OCI-LY7 (cell line): ENCODE data around the gene LONRF2. TPM values are rescaled to one million over a fixed set of nuclear protein-coding genes. Genes with fewer than 3 reads are reported as not detected.

ENCODE experiments used
- BruUV-seq: library from RNA; stranded (reverse); fragments of 400-500 nt; replicated peaks from 2 replicates; lab custom pipeline; 2021; lab: Mats Ljungman, UMichigan
- CTCF ChIA-PET: fragments of 300-600 bp; sonication (Branson Sonifier 250); formaldehyde crosslinking; loops from one replicate; lab custom pipeline; 2022; ENCODE audit warnings: antibody characterized with exemption; ENCODE audit not compliant: unreplicated experiment; lab: Charles Lee
- POLR2A ChIA-PET: fragments of 300-600 bp; sonication (Branson Sonifier 250); formaldehyde crosslinking; loops from one replicate; lab custom pipeline; 2022; ENCODE audit warnings: antibody characterized with exemption; lab: Charles Lee
- DNase-seq: peaks from one replicate; pipeline ENCODE4 v3.0.0-alpha.2; 2015; ENCODE audit warnings: low spot score
- H2AFZ ChIP-seq: fragments of 200-600 bp; sonication (generic), shearing (Covaris generic); 2 replicates; pipeline ENCODE4 v1.6.1; 2014; ENCODE audit warnings: mild to moderate bottlenecking, antibody characterized with exemption, low read length, moderate library complexity
- H3K27ac ChIP-seq: fragments of 200-600 bp; sonication (generic); 2 replicates; pipeline ENCODE4 v1.5.1; 2014; ENCODE audit warnings: mixed run types, low read depth, mild to moderate bottlenecking, moderate library complexity, low read length, inconsistent platforms; ENCODE audit not compliant: poor library complexity, severe bottlenecking
- H3K36me3 ChIP-seq: fragments of 200-600 bp; sonication (generic); 2 replicates; pipeline ENCODE4 v1.6.1; 2014; ENCODE audit warnings: mild to moderate bottlenecking, antibody characterized with exemption, low read length, moderate library complexity, mixed read lengths; ENCODE audit not compliant: insufficient read depth
- H3K4me1 ChIP-seq: fragments of 200-600 bp; sonication (generic); 2 replicates; pipeline ENCODE4 v1.5.1; 2014; ENCODE audit warnings: mild to moderate bottlenecking, low read length; ENCODE audit not compliant: insufficient read depth, poor library complexity, severe bottlenecking
- H3K4me2 ChIP-seq: fragments of 200-600 bp; sonication (generic); 2 replicates; pipeline ENCODE4 v1.6.1; 2014; ENCODE audit warnings: mild to moderate bottlenecking, low read length
- H3K4me3 ChIP-seq: fragments of 200-600 bp; sonication (generic); 2 replicates; pipeline ENCODE4 v1.5.1; 2014; ENCODE audit warnings: mild to moderate bottlenecking, low read depth, low read length; ENCODE audit not compliant: poor library complexity, severe bottlenecking
- H3K79me2 ChIP-seq: fragments of 200-600 bp; sonication (generic); 2 replicates; pipeline ENCODE4 v1.6.1; 2016; ENCODE audit warnings: low read depth, mild to moderate bottlenecking, low read length, moderate library complexity, mixed read lengths; ENCODE audit not compliant: insufficient read depth
- H3K9me2 ChIP-seq: fragments of 200-600 bp; sonication (generic); 2 replicates; pipeline ENCODE4 v1.6.1; 2016; ENCODE audit warnings: mild to moderate bottlenecking, low read length, mixed read lengths; ENCODE audit not compliant: insufficient read depth
- H3K9me3 ChIP-seq: fragments of 200-600 bp; sonication (generic); 2 replicates; pipeline ENCODE4 v1.6.1; 2014; ENCODE audit warnings: mild to moderate bottlenecking, mixed run types, low read length, mixed read lengths
- H4K20me1 ChIP-seq: fragments of 200-600 bp; sonication (generic); 2 replicates; pipeline ENCODE4 v1.6.1; 2014; ENCODE audit warnings: mild to moderate bottlenecking, antibody characterized with exemption, low read length, moderate library complexity, mixed read lengths; ENCODE audit not compliant: insufficient read depth
- EZH2phosphoT487 ChIP-seq: fragments of 200-600 bp; sonication (generic); IDR thresholded peaks from 2 replicates; pipeline ENCODE4 v1.6.1; 2018; ENCODE audit warnings: low read depth, borderline replicate concordance, mild to moderate bottlenecking, mixed run types, antibody characterized with exemption, low read length, moderate library complexity, mixed read lengths
- intact Hi-C: fragments of 100-400 bp; cut with micrococcal nuclease; formaldehyde crosslinking; loops from one replicate; pipeline ENCODE4 v1.10.0; 2022; ENCODE audit not compliant: unreplicated experiment
- total RNA-seq, 2 experiments: library from RNA; depleted of rRNA in 1 of 2; stranded (reverse); fragments of >200 nt in 1 of 2; shearing (Covaris generic) in 1 of 2; gene quantifications; 2 replicates each; pipeline ENCODE4 v1.2.3, GENCODE V29; 2014 to 2022
- TF ChIP-seq, protein P1 (sequence below): fragments of 200-600 bp; sonication (generic); conservative IDR thresholded peaks from 2 replicates; pipeline ENCODE4 v1.5.1; 2014; ENCODE audit warnings: mild to moderate bottlenecking, antibody characterized with exemption, low read length, moderate library complexity, mixed read lengths

Gene LONRF2
- total RNA-seq, 2 experiments from 2014 or later = not detected

DNA sequence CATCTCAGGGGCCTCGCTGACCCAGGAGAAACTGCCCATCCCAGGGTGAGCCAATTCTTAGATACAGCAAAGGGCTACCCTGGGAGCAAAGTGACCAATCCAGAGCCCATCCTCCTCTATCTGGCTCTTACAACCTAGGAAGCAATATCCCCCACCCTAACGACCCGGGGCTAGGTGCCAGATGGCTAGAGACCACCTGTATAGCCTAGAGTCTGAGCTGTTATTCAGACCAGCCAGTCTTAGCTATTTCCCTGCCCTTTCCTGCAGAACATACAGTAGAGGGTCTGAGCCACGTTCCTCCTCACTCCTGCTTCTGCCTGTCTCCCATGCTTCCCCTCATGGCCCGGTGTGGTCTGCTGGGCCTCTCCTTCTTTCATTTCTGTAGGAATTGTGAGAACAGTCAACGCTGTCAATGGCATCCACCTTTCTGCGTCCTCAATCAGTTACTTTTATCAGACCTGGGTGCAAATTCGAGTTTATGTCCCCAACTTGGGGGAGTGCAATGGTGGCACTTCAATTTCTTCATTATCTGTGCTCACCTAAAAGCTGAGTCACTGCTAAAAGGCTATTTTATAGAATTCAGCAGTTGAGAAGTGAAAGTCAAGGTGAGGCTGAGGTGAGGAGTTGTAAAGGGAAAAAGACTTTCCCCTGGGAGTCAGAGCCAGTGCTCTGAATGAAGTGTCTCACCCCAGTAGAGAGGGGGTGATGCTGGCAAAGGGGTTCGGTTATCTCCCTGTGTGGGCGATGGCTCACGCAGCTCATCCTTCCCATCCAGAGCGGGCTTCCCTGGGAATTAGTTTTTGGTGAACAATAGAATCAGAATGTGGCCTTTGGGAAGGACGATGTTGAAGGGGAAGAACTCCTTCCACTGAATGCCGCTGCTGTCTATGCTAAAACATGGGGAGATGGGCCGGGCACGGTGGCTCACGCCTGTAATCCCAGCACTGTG, 42.4 kb downstream of the LONRF2 start:
- no peaks in the 10 kb centered on the region for H4K20me1 ChIP-seq
- intact Hi-C loops = no loop called here
- no peak overlapping the region for H3K4me2 ChIP-seq
- no peaks in the 10 kb centered on the region for H3K9me3 ChIP-seq
- BruUV-seq = no TSS peak
- no peaks in the 10 kb centered on the region for H3K9me2 ChIP-seq
- CTCF ChIA-PET = interaction anchor here (0.6 kb wide), 1 partner anchor 221 kb away, joined by 7 read pairs; no protein-coding TSS in a partner anchor
- DNase-seq = no peak
- no peaks in the 10 kb centered on the region for H3K4me1 ChIP-seq
- H3K36me3 ChIP-seq = no peaks in the 10 kb centered on the region
- TF ChIP-seq, protein P1, sequence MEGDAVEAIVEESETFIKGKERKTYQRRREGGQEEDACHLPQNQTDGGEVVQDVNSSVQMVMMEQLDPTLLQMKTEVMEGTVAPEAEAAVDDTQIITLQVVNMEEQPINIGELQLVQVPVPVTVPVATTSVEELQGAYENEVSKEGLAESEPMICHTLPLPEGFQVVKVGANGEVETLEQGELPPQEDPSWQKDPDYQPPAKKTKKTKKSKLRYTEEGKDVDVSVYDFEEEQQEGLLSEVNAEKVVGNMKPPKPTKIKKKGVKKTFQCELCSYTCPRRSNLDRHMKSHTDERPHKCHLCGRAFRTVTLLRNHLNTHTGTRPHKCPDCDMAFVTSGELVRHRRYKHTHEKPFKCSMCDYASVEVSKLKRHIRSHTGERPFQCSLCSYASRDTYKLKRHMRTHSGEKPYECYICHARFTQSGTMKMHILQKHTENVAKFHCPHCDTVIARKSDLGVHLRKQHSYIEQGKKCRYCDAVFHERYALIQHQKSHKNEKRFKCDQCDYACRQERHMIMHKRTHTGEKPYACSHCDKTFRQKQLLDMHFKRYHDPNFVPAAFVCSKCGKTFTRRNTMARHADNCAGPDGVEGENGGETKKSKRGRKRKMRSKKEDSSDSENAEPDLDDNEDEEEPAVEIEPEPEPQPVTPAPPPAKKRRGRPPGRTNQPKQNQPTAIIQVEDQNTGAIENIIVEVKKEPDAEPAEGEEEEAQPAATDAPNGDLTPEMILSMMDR = no peak
- TF ChIP-seq EZH2phosphoT487 = no peak
- no peak overlapping the region for H2AFZ ChIP-seq
- no peak overlapping the region for H3K27ac ChIP-seq
- POLR2A ChIA-PET = no interaction called here
- no peaks in the 10 kb centered on the region for H3K79me2 ChIP-seq
- H3K4me3 ChIP-seq = no peak overlapping the region

GRCh38 chr2:100278986-100279385, 43.3 kb downstream of the LONRF2 start:
- no peak overlapping the region for H2AFZ ChIP-seq
- H3K9me2 ChIP-seq = no peaks in the 10 kb centered on the region
- TF ChIP-seq EZH2phosphoT487 = no peak
- ChIA-PET POLR2A (no interaction called here), CTCF (interaction anchor here (0.6 kb wide), 1 partner anchor 222 kb away, joined by 7 read pairs; no protein-coding TSS in a partner anchor)
- H3K4me3 ChIP-seq = no peak overlapping the region
- DNase-seq = no peak
- H3K27ac ChIP-seq = no peak overlapping the region
- H3K36me3 ChIP-seq = no peaks in the 10 kb centered on the region
- no TSS peak for BruUV-seq
- no peaks in the 10 kb centered on the region for H4K20me1 ChIP-seq
- intact Hi-C loops = no loop called here
- no peaks in the 10 kb centered on the region for H3K4me1 ChIP-seq
- H3K79me2 ChIP-seq = no peaks in the 10 kb centered on the region
- no peak overlapping the region for H3K4me2 ChIP-seq
- H3K9me3 ChIP-seq = no peaks in the 10 kb centered on the region

DNA sequence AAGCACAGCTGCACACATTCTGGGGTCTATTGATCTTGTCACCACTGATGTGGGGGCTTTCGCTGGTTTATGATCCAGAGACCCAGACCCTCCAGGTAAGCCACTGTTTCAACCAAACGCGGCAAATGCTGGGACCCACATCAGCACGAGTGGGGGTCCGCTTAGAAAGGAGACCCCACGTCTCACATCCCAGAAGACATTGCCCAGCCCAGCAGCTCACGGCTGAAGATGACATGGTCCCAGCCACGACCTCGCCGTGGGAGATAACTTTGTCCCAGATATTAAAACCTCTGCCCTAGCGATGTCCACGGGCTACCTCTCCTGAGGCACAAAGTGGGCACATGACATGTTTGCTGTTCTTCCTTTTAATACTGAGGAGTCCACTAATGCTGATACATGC, 43.8 kb downstream of the LONRF2 start:
- CTCF ChIA-PET = no interaction called here
- no peak for DNase-seq
- Histone ChIP-seq H3K4me2 (no peak overlapping the region), H2AFZ (no peak overlapping the region), H3K4me1 (no peaks in the 10 kb centered on the region), H3K9me2 (no peaks in the 10 kb centered on the region), H3K36me3 (no peaks in the 10 kb centered on the region), H3K79me2 (no peaks in the 10 kb centered on the region), H3K9me3 (no peaks in the 10 kb centered on the region), H3K27ac (no peak overlapping the region), H4K20me1 (no peaks in the 10 kb centered on the region), H3K4me3 (no peak overlapping the region)
- POLR2A ChIA-PET = no interaction called here
- TF ChIP-seq, protein P1 = no peak
- no peak for TF ChIP-seq EZH2phosphoT487
- BruUV-seq = no TSS peak
- intact Hi-C loops = no loop called here
